DMS153 treated with DMSO at 0.1 percent for 48 hours (cell line): ENCODE data around the gene RAB40AL.
"Not testable (repeated sequence)": the region's sequence is repeated elsewhere in the genome, so short reads cannot be mapped to it uniquely, and the experiment has no call there.

Experiments
- DNase-seq: peaks from one replicate; lab custom pipeline; 2025; ENCODE audit not compliant: unreplicated experiment; lab: John Stamatoyannopoulos, UW

The RAB40AL gene

GRCh38 chrX:102936972-102937371 lies at the start of gene RAB40AL:
Gene RAB40AL (plus strand): TSS chrX:102937272. CDS start chrX:102937319, 47 bp downstream.
- not testable (repeated sequence) for DNase-seq

- no peak for DNase-seq
These were observed 49.4 kb upstream of the RAB40AL start for GRCh38 chrX:102887687-102888086.

GRCh38 chrX:102892103-102892502 lies 45.0 kb upstream of the RAB40AL start:
- no peak for DNase-seq

GRCh38 chrX:102899940-102900916 lies 36.8 kb upstream of the RAB40AL start:
- peak; percentile 14 for DNase-seq

GRCh38 chrX:102902355-102902754 lies 34.7 kb upstream of the RAB40AL start:
- no peak for DNase-seq

GRCh38 chrX:102930990-102931756 lies 5.9 kb upstream of the RAB40AL start:
- DNase-seq: no peak

- no peak for DNase-seq
These were observed 2.4 kb upstream of the RAB40AL start for GRCh38 chrX:102934624-102935023.

- DNase-seq: no peak
These were observed 14.1 kb downstream of the RAB40AL start for GRCh38 chrX:102950908-102951866.

GRCh38 chrX:102957751-102958150 lies 20.7 kb downstream of the RAB40AL start:
- no peak for DNase-seq

- DNase-seq: no peak
These were observed 21.7 kb downstream of the RAB40AL start for GRCh38 chrX:102958794-102959193.

GRCh38 chrX:102959471-102959870 lies 22.4 kb downstream of the RAB40AL start:
- DNase-seq: no peak

GRCh38 chrX:102963955-102964354 lies 26.9 kb downstream of the RAB40AL start:
- no peak for DNase-seq

- DNase-seq: no peak
These were observed 27.9 kb downstream of the RAB40AL start for GRCh38 chrX:102964940-102965339.

GRCh38 chrX:102966701-102967100 lies 29.6 kb downstream of the RAB40AL start:
- no peak for DNase-seq

GRCh38 chrX:102968216-102968615 lies 31.1 kb downstream of the RAB40AL start:
- DNase-seq: no peak

- DNase-seq: not testable (repeated sequence)
These were observed 34.5 kb downstream of the RAB40AL start for GRCh38 chrX:102971536-102971935.

GRCh38 chrX:102975016-102975415 lies 37.9 kb downstream of the RAB40AL start:
- DNase-seq: no peak

- no peak for DNase-seq
These were observed 39.2 kb downstream of the RAB40AL start for GRCh38 chrX:102976286-102976685.

GRCh38 chrX:102976793-102977495 lies 39.9 kb downstream of the RAB40AL start:
- no peak for DNase-seq

GRCh38 chrX:102978594-102978993 lies 41.5 kb downstream of the RAB40AL start:
- no peak for DNase-seq
